HCT116 (cell line): ENCODE measurements around the gene AMN. TPM values are rescaled to one million over a fixed set of nuclear protein-coding genes. Genes with fewer than 3 reads are reported as not detected.

ENCODE experiments used
- ATAC-seq: fragments of 200-7000 bp; cut with Tn5 transposase; 2 replicates; pipeline ENCODE4 v1.9.1; 2020; ENCODE audit warnings: mild to moderate bottlenecking, moderate library complexity
- BruUV-seq: library from RNA; stranded (reverse); fragments of 400-500 nt; replicated peaks from 2 replicates; lab custom pipeline; 2021; lab: Mats Ljungman, UMichigan
- CTCF ChIA-PET: fragments of 300-600 bp; sonication (Branson Sonifier 250); formaldehyde crosslinking; loops from one replicate; lab custom pipeline; 2021; ENCODE audit warnings: antibody characterized with exemption; lab: Charles Lee
- POLR2A ChIA-PET: fragments of 300-600, 350-600 bp; sonication (Branson Sonifier 250); formaldehyde crosslinking; loops from one replicate; lab custom pipeline; 2021; ENCODE audit warnings: antibody characterized with exemption; lab: Charles Lee
- RAD21 ChIA-PET, 2 experiments: fragments of 300-600 bp; sonication (Branson Sonifier 250); formaldehyde crosslinking; loops; one replicate each; lab custom pipeline; 2023; ENCODE audit warnings: low total read pairs in 2 of 2; ENCODE audit not compliant: uncharacterized antibody in 2 of 2, unreplicated experiment in 2 of 2, low non-redundant PET in 1 of 2; lab: Charles Lee
- DNase-seq: peaks from one replicate; pipeline ENCODE4 v3.0.0-alpha.2; 2010; ENCODE audit warnings: low read depth, low spot score
- H2AFZ ChIP-seq: fragments of 200-600 bp; shearing (Covaris generic), sonication (generic); 2 replicates; pipeline ENCODE4 v1.6.1; 2017; ENCODE audit warnings: low read depth, mixed run types, mixed read lengths, antibody characterized with exemption, low read length; ENCODE audit not compliant: poor library complexity, severe bottlenecking
- H3K27ac ChIP-seq: 2 replicates; pipeline ENCODE4 v1.5.1; 2012; ENCODE audit warnings: low read depth, low read length
- H3K27me3 ChIP-seq: fragments of 200-600 bp; sonication (generic); 2 replicates; pipeline ENCODE4 v1.6.1; 2016; ENCODE audit warnings: mixed run types, low read length, mixed read lengths; ENCODE audit not compliant: insufficient read depth
- H3K36me3 ChIP-seq, 2 experiments: fragments of 200-500 bp in 1 of 2; fragments of 200-600 bp in 1 of 2; sonication (Bioruptor generic) in 1 of 2; sonication (generic) in 1 of 2; 2 replicates each; pipeline versions ENCODE4 v1.5.1 to v1.6.1; 2014 to 2016; ENCODE audit warnings: low read length in 2 of 2, inconsistent platforms in 1 of 2, mixed read lengths in 1 of 2, mixed run types in 1 of 2; ENCODE audit not compliant: insufficient read depth in 2 of 2, control insufficient read depth in 1 of 2
- H3K4me1 ChIP-seq, 2 experiments: fragments of 200-600 bp in 1 of 2; sonication (generic) in 1 of 2; 2 replicates each; pipeline versions ENCODE4 v1.5.1 to v1.6.1; 2012 to 2017; ENCODE audit warnings: low read length in 2 of 2, inconsistent platforms in 1 of 2, mild to moderate bottlenecking in 1 of 2, mixed read lengths in 1 of 2, mixed run types in 1 of 2, moderate library complexity in 1 of 2; ENCODE audit not compliant: insufficient read depth in 2 of 2, control insufficient read depth in 1 of 2
- H3K4me2 ChIP-seq: fragments of 200-600 bp; sonication (generic); 2 replicates; pipeline ENCODE4 v1.6.1; 2017; ENCODE audit warnings: mixed run types, low read length, mixed read lengths
- H3K4me3 ChIP-seq, 2 experiments: fragments of 200-600 bp in 1 of 2; sonication (generic) in 1 of 2; replicated peaks in 1 of 2; 2 replicates each; pipeline ENCODE4 v1.5.1; 2011 to 2016; ENCODE audit warnings: low read length in 2 of 2, control low read depth in 1 of 2, low read depth in 1 of 2, mild to moderate bottlenecking in 1 of 2, mixed read lengths in 1 of 2, mixed run types in 1 of 2
- H3K79me2 ChIP-seq: fragments of 200-600 bp; sonication (generic); 2 replicates; pipeline ENCODE4 v1.6.1; 2017; ENCODE audit warnings: mild to moderate bottlenecking, mixed run types, low read length, moderate library complexity, mixed read lengths; ENCODE audit not compliant: insufficient read depth
- H3K9ac ChIP-seq: fragments of 200-600 bp; sonication (generic); 2 replicates; pipeline ENCODE4 v1.6.1; 2016; ENCODE audit warnings: low read length, mixed read lengths
- H3K9me2 ChIP-seq: fragments of 200-600 bp; sonication (generic), shearing (Covaris generic); 2 replicates; pipeline ENCODE4 v1.6.1; 2017; ENCODE audit warnings: mixed run types, mild to moderate bottlenecking, moderate library complexity; ENCODE audit not compliant: insufficient read depth
- H3K9me3 ChIP-seq, 2 experiments: fragments of 200-500 bp in 1 of 2; fragments of 200-600 bp in 1 of 2; sonication (Bioruptor generic) in 1 of 2; sonication (generic) in 1 of 2; 2 replicates each; pipeline ENCODE4 v1.6.1; 2014 to 2017; ENCODE audit warnings: low read length in 2 of 2, mixed read lengths in 2 of 2, inconsistent platforms in 1 of 2, low read depth in 1 of 2, mild to moderate bottlenecking in 1 of 2, mixed run types in 1 of 2, moderate library complexity in 1 of 2; ENCODE audit not compliant: control insufficient read depth in 1 of 2, insufficient read depth in 1 of 2
- H4K20me1 ChIP-seq: fragments of 200-600 bp; sonication (generic), shearing (Covaris generic); 2 replicates; pipeline ENCODE4 v1.6.1; 2017; ENCODE audit warnings: mixed run types, mild to moderate bottlenecking, moderate library complexity; ENCODE audit not compliant: insufficient read depth
- CBX3 ChIP-seq: IDR thresholded peaks from 2 replicates; pipeline ENCODE4 v1.6.1; 2012; ENCODE audit warnings: low read depth
- EGR1 ChIP-seq: IDR thresholded peaks from 2 replicates; pipeline ENCODE4 v1.6.1; 2012; ENCODE audit warnings: low read depth
- ELF1 ChIP-seq: IDR thresholded peaks from 2 replicates; pipeline ENCODE4 v1.6.1; 2012; ENCODE audit warnings: low read depth, borderline replicate concordance
- EZH2phosphoT487 ChIP-seq: fragments of 200-600 bp; IDR thresholded peaks from 2 replicates; pipeline ENCODE4 v1.6.1; 2018; ENCODE audit warnings: antibody characterized with exemption, borderline replicate concordance
- FOSL1 ChIP-seq: IDR thresholded peaks from 2 replicates; pipeline ENCODE4 v1.6.1; 2012; ENCODE audit warnings: low read depth
- JUND ChIP-seq: IDR thresholded peaks from 2 replicates; pipeline ENCODE4 v1.6.1; 2012
- POLR2A ChIP-seq: IDR thresholded peaks from 2 replicates; pipeline ENCODE4 v1.7.0; 2011; ENCODE audit warnings: borderline replicate concordance; ENCODE audit not compliant: insufficient read depth, insufficient read length; ENCODE audit errors: extremely low read depth
- POLR2AphosphoS5 ChIP-seq: IDR thresholded peaks from 2 replicates; pipeline ENCODE4 v1.6.1; 2011; ENCODE audit warnings: mild to moderate bottlenecking, low read depth, low read length, moderate library complexity
- RAD21 ChIP-seq: IDR thresholded peaks from 2 replicates; pipeline ENCODE4 v1.6.1; 2012; ENCODE audit warnings: low read depth, mild to moderate bottlenecking
- SP1 ChIP-seq: IDR thresholded peaks from 2 replicates; pipeline ENCODE4 v1.6.1; 2012; ENCODE audit warnings: low read depth
- YY1 ChIP-seq: IDR thresholded peaks from 2 replicates; pipeline ENCODE4 v1.6.1; 2011; ENCODE audit warnings: low read length, low read depth, moderate library complexity, mild to moderate bottlenecking; ENCODE audit not compliant: insufficient replicate concordance; ENCODE audit errors: extremely low read depth
- ZNF274 ChIP-seq: fragments of 200-500 bp; sonication (Bioruptor generic); IDR thresholded peaks from 2 replicates; pipeline ENCODE4 v1.6.1; 2014; ENCODE audit warnings: mild to moderate bottlenecking, low read depth, low read length, inconsistent platforms
- intact Hi-C: fragments of 100-400 bp; cut with micrococcal nuclease; formaldehyde crosslinking; loops from 2 replicates; pipeline ENCODE4 v1.10.0; 2022
- total RNA-seq: library from RNA; stranded (reverse); gene quantifications from one replicate; pipeline ENCODE4 v1.2.1, GENCODE V29; 2021; ENCODE audit not compliant: unreplicated experiment
- TF ChIP-seq, protein P1 (sequence below): IDR thresholded peaks from 2 replicates; pipeline ENCODE4 v1.6.1; 2011; ENCODE audit warnings: mild to moderate bottlenecking, low read length, moderate library complexity; ENCODE audit not compliant: insufficient replicate concordance; ENCODE audit errors: extremely low read depth
- TF ChIP-seq, protein P2 (sequence below): IDR thresholded peaks from 2 replicates; pipeline ENCODE4 v1.6.1; 2012
- TF ChIP-seq, protein P3 (sequence below): IDR thresholded peaks from 2 replicates; pipeline ENCODE4 v1.6.1; 2012
- TF ChIP-seq, protein P4 (sequence below), 3 experiments: fragments of 200-600 bp in 1 of 3; sonication (generic) in 1 of 3; IDR thresholded peaks in 2 of 3; conservative IDR thresholded peaks in 1 of 3; 2 replicates each; pipeline ENCODE4 v1.5.1; 2012 to 2017; ENCODE audit warnings: low read depth in 2 of 3, low read length in 2 of 3, antibody characterized with exemption in 1 of 3, borderline replicate concordance in 1 of 3, control low read depth in 1 of 3, mild to moderate bottlenecking in 1 of 3, mixed read lengths in 1 of 3, mixed run types in 1 of 3, moderate library complexity in 1 of 3; ENCODE audit not compliant: insufficient read depth in 1 of 3

The AMN gene
- total RNA-seq, 1 experiment from 2014 or later: 5.7 TPM

DNA sequence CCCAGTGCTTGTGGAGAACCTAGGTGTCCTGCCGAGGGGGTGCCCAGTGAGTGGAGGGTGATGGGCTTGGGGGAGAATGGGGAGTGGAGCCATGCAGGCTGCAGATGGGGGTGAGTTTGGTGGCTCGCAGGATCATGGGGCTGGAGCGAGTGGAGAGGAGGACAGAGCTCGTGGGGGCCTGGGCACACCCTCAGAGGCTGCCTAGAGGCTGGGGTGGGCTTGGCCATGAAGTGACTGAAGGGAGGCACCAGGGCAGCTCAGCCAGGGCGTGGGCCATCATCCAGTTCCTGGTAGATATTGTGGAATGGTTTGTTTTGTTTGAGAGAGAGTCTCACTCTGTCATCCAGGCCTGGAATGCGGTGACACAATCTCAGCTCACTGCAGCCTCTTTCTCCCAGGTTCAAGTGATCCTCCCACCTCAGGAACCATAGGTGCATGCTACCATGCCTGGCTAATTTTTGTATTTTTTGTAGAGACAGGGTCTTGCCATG is 43.4 kb upstream of the AMN start:
- Histone ChIP-seq H3K4me2 (no peak overlapping the region), H3K4me1 (no peaks in the 10 kb centered on the region), H3K27ac (no peak overlapping the region), H3K36me3 (peaks cover 10 to 14% of the 10 kb centered on the region in 2 experiments; a peak in 3 of 4 replicates), H3K4me3 (no peak overlapping the region), H3K9me2 (no peaks in the 10 kb centered on the region), H3K27me3 (no peaks in the 10 kb centered on the region), H4K20me1 (no peaks in the 10 kb centered on the region), H3K9ac (no peak overlapping the region), H3K9me3 (no peaks in the 10 kb centered on the region), H2AFZ (no peak overlapping the region), H3K79me2 (no peaks in the 10 kb centered on the region)
- DNase-seq (no peak), ATAC-seq (peak; percentile 36; the same call in 1 of the 2 replicates)
- ChIA-PET POLR2A (no interaction called here), RAD21 (no interaction called here), CTCF (no interaction called here)
- intact Hi-C loops: no loop called here
- TF ChIP-seq ELF1: no peak
- no peak for TF ChIP-seq SP1
- no peak for TF ChIP-seq EGR1
- TF ChIP-seq ZNF274: no peak
- TF ChIP-seq EZH2phosphoT487: no peak
- no peak for TF ChIP-seq YY1
- no peak for TF ChIP-seq CBX3
- TF ChIP-seq POLR2A: no peak
- TF ChIP-seq, protein P1, sequence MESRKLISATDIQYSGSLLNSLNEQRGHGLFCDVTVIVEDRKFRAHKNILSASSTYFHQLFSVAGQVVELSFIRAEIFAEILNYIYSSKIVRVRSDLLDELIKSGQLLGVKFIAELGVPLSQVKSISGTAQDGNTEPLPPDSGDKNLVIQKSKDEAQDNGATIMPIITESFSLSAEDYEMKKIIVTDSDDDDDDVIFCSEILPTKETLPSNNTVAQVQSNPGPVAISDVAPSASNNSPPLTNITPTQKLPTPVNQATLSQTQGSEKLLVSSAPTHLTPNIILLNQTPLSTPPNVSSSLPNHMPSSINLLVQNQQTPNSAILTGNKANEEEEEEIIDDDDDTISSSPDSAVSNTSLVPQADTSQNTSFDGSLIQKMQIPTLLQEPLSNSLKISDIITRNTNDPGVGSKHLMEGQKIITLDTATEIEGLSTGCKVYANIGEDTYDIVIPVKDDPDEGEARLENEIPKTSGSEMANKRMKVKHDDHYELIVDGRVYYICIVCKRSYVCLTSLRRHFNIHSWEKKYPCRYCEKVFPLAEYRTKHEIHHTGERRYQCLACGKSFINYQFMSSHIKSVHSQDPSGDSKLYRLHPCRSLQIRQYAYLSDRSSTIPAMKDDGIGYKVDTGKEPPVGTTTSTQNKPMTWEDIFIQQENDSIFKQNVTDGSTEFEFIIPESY: no peak
- TF ChIP-seq, protein P2, sequence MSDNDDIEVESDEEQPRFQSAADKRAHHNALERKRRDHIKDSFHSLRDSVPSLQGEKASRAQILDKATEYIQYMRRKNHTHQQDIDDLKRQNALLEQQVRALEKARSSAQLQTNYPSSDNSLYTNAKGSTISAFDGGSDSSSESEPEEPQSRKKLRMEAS: no peak
- TF ChIP-seq, protein P3, sequence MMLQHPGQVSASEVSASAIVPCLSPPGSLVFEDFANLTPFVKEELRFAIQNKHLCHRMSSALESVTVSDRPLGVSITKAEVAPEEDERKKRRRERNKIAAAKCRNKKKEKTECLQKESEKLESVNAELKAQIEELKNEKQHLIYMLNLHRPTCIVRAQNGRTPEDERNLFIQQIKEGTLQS: no peak
- no peak for TF ChIP-seq JUND
- no peak for TF ChIP-seq FOSL1
- TF ChIP-seq RAD21: no peak
- no peak for TF ChIP-seq POLR2AphosphoS5
- TF ChIP-seq, protein P4, sequence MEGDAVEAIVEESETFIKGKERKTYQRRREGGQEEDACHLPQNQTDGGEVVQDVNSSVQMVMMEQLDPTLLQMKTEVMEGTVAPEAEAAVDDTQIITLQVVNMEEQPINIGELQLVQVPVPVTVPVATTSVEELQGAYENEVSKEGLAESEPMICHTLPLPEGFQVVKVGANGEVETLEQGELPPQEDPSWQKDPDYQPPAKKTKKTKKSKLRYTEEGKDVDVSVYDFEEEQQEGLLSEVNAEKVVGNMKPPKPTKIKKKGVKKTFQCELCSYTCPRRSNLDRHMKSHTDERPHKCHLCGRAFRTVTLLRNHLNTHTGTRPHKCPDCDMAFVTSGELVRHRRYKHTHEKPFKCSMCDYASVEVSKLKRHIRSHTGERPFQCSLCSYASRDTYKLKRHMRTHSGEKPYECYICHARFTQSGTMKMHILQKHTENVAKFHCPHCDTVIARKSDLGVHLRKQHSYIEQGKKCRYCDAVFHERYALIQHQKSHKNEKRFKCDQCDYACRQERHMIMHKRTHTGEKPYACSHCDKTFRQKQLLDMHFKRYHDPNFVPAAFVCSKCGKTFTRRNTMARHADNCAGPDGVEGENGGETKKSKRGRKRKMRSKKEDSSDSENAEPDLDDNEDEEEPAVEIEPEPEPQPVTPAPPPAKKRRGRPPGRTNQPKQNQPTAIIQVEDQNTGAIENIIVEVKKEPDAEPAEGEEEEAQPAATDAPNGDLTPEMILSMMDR (IDR thresholded peaks at IDR 0.05 in 2 of 3, conservative IDR thresholded peaks at IDR 0.05 in 1 of 3; ENCODE audit: borderline replicate concordance in 1 of 3, insufficient read depth in 1 of 3, low read depth in 2 of 3, low read length in 2 of 3): no peak
- no TSS peak for BruUV-seq
